ENCODE measurements around the gene RHBDF2.
A peak's percentile ranks its signal among the peaks of the same experiment; 100 is the strongest.
"Not testable (repeated sequence)": the region's sequence is repeated elsewhere in the genome, so short reads cannot be mapped to it uniquely, and the experiment has no call there.

The RHBDF2 gene

DNA sequence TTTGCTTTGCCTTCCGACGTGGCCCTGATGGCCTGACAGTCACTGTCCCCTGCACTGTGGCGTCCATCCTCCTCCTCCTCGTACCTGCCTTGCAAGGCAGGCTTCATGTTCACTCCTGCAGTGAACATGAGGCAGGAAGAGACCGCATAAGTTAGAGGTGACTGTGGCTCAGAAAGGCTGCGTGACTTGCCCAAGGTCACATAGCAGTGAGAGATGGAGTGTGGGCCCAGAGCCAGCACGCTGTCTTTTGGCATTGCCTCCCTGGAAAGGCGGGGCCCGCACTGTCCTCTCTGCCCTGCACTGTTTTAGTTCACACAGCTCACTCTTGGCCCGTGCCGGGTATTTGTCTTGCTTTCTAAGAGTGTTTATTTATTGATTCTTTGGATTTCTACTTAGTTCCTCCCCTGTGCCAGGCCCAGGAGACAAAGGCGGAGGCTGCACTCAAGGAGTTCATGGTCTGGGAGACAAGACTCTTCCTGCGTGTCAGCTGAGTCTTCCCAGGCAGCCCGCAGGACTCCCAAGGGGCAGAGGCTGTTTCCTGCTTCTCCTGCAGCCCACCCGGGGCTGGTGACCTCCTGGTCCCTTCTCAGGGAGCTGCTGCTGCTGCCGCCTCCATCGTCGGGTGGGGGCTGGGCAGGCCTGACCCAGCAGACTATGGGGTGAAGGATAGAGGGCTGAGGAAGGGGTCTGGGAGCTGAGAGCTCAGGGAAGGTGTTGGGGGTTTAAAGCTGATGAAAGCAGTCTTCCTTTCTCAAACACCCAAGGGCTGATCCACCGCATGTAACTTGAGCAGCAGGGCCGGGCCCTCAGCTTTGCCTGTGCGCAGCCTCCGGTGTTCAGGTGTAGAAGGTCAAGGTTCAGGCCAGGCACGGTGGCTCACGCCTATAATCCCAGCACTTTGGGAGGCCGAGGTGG, 23.6 kb upstream of the RHBDF2 start:
- no peak for DNase-seq (ENCODE audit: low read depth)

DNA sequence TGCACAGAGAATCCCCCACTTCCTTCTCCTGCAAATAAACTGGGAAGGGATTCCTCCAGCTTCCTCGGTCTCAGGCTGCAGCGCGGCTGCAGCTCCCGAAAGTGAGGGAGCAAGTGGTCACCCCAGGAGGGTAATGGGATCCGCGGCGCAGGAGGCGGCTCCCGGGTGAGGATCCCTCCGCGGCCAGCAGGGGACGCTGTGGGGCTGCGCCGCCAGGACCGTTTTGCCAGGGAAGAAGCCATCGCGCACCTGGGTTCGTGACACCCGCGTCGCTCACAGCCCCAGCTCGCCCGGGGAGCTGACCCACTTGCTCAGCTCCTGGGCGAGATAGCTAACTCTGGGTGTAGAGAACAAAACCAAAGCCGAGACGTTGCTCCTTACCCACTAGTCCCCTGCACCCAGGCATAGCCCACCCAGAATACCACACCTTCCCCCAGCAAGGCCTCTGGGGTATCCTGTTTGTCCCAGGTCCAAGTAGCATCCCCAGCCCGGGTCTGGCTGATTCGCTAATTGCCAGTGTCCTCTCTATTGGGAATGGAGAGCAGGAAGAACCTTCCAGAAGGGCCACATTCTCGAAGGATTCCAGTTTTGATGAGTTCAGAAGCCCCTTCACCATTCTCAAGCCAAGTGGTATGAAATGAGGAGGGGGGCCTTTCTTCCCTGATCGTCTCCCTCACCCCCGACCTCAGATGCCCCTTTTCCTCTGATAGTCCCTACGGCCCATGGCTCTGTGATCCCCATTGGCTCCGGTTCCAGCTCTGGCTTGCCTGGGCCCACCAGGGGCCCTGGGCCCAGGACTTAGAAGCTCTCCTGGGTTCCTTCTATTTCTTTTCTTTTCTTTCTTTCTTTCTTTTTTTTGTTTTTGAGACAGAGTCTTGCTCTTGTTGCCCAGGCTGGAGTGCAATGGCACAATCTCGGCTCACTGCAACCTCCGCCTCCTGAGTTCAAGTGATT, 22.1 kb upstream of the RHBDF2 start:
- peak; percentile 66 for DNase-seq (ENCODE audit: low read depth)

DNA sequence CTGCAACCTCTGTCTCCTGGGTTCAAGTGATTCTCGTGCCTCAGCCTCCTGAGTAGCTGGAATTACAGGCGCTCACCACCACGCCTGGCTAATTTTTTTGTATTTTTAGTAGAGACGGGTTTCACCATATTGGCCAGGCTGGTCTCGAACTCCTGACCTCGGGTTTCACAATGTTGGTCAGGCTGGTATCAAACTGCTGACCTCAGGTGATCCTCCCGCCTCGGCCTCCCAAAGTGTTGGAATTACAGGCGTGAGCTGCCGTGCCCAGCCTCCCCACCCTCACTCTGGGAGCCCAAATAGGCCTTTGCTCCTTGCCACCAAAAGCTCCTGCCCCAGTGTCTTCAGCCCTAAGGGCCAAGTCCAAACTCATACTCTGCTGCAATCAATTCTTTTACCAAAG, 20.5 kb upstream of the RHBDF2 start:
- not testable (repeated sequence) for DNase-seq (ENCODE audit: low read depth)

DNA sequence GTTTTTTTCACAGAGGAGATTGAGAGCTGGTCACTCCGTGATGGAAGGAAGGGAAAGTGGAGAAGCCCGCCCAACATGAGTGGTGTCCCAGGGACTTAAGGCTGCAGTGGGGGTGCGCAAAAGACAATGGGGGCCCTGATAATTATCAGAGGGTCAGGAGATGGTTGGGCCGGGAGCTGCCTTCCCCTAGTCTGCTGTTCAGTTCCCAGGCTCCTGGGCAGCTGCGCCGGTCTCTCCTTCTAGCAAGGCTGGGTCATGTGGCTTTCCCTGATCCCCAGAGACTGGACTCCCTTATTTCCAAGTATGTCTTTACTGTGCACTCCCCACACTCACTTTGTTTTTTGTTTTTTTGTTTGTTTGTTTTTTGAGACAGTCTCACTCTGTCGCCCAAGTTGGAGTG, 20.0 kb upstream of the RHBDF2 start:
- no peak for DNase-seq (ENCODE audit: low read depth)

DNA sequence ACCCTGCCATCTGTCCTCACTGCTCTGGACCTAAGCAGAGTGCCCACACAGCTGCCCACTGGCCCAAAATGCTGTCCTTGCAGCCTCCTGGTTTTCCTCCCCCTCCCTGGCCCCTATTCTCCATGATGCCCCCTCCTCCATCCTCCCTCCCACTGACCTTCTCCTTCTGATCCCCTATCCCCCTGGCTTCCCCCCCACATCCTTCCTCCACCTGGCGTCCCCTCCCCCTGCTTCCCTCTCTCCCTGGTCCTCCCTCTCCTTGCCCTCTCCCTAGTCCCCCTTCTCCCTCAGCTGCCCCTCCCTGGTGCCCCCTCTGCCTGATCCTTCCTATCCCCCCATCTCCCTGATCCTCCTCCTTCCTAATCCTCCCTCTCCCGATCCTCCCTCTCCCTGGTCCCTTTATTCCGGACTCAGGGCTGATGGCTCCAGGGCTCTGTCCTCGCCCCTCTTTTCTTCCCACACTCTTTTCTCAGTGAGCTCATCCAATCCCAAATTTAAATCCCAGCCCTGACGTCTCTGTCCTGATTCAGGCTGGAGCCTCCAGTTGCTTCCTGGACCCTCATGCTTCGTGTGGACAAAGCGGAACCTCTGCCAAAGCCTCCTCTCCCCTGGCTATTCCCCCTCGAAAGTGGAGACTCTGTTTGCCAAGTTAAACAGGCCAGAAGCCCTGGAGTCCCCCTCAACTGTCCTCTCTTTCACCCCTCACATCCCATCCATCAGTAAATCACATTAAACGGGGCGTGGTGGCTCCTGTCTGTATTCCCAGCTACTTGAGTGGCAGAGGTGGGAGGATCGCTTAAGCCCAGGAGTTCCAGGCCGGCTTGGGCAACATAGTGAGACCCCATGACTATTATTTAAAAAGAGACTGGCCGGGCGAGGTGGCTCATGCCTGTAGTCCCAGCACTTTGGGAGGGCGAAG, 18.1 kb upstream of the RHBDF2 start:
- no peak for DNase-seq (ENCODE audit: low read depth)

DNA sequence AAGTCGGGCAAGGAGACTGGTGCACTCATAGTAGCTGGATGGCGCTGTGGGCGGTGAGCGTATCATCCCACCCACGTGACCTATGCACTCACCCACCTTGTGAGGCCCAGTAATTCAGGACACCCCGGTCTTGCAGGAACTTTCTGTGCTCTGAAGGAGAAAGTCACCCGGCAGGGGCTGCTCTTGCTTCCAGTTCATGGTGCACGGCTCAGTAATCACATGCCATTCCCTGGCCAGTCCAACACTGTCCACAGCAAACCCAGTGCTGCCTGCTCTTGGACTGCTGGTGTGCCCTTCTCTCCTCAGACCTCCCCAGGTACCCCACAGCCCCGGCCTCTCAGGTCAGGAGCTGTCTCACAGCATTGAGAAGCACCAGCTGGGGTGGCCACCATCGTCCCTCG, 16.4 kb upstream of the RHBDF2 start:
- DNase-seq (ENCODE audit: low read depth) = no peak

DNA sequence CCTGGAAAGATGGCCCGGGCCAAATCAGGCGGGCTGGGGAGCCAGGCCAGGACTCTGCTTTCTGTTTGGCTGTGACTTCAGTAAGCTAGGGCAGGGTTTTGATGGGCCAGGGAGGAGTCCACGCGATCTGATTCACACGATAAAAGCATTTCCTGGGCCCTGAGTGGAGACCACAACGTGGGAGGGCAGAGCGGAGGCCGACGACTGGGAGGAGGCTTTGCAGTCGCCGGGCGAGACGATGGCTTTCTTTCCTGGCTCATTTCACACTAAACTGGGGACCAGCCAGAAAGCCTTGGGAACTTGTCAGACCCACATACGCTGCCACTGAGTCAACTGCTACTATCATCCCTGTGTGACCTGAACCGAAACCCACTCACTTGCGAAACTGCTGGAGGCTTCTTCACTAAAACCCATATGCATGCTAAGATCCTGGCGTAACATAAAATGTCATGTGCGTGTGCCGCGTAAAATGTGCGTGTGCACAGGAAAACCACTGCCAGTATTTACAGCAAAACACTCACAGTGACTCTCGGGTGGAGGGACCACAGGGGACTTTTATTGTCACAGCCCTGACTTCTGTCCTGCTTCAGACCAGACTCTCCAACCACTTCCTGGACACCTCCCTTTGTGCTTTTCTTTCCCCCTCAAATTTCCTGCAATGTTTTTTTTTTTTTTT, 14.2 kb upstream of the RHBDF2 start:
- DNase-seq (ENCODE audit: low read depth) = peak; percentile 56

DNA sequence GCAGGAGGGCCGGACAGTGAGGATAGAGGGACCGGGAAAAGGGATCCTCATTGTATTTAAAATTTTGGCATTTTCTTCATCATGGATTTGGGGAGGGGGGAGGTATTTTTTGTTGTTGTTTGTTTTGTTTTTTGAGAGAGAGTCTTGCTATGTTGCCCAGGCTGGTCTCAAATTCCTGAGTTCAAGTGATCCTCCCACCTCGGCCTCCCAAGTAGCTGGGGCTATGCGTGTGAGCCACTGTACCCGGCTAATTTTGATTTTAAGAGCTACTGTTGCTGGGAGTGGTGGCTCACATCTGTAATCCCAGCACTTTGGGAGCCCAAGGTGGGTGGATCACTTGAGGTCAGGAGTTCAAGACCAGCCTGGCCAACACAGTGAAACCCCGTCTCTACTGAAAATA, 13.1 kb upstream of the RHBDF2 start:
- DNase-seq (ENCODE audit: low read depth) = not testable (repeated sequence)

DNA sequence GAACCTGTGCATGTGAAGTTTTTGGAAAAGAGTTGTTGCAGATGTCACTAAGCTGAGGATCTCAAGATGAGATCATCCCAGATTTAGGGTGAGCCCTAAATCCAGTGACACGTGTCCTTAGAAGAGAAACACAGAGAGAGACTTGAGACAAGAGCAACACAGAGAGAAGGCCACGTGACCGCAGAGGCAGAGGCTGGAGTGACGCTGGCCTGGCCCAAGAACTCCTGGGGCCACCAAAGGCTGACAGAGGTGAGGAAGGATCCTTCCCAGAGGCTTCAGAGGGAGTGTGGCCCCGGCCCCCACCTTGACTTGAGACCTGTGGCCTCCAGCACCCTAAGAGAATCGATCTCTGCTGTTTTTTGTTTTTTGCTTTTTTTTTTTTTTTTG, 12.1 kb upstream of the RHBDF2 start:
- DNase-seq (ENCODE audit: low read depth) = no peak

DNA sequence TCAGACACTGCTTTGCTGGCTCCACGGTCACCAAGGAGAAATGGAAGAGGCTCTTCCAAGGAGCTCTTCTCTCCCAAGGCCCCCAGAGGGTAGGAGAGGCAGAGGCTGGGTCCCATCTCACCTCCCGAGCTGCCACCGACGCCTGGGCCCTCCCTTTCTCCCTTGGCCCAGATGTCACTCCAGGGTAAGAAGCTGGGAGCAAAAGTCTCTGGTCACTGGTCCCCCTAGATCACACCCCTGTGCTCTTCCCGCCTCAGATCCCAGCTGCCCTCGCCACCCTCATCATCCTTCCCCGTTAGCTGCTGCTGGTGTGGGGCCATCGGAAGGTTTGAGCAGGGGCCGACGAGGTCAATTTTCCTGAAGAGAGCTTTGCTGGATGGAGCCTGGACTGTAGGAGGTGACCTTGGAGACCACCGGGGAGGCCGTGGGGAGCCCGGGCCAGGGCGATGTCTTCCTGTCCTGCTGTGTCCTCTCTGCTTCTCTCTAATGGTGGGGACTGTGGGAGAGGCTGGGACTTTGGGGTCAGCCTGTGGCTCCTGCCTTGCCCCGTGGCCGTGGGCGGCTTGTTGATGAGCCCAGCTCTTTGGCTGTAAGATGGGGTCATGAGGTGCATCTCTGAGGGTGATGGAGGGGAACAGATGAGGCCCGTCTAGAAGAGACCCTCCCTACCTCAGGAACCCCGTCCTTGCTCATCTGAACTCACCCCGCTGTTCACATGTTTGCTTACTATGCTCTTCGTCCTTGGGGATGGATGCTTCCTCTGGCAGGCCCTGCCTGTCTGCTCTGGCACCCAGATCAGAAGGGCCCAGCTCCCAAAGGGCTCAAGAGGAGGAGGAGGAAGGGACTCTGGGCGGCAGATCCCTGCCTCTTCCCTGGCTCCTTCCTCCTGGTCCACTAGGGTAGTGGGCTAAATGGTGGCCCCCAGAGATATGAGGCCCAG, 11.4 kb upstream of the RHBDF2 start:
- no peak for DNase-seq (ENCODE audit: low read depth)

DNA sequence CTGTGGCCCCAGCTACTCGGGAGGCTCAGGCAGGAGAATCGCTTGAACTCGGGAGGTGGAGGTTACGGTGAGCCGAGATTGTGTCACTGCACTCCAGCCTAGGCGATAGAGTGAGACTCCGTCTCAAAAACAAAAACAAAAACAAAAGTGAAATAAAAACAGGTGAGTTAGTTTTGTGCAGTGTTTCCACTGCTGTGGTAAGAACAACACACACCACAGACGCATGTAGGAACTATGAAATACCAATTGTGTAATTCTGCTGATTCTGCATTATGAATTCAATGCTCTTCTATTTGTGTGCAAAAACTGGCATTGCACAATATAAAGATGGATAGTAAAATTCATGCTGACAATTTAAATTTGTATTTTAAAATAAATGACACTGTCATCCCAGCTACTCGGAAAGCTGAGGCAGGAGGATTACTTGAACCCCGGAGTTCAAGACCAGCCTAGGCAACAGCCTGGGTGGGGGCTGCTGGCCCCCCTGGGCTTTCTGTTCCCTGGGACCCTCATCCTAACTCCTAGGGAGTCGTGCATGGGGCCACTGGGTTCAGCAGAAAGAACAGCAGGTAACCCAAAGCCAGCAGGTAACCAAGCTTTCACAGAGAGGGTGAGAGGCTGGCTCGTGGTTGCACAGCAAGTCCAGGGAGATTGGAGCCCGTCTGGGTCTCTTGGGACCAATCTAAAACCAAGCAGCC, 10.6 kb upstream of the RHBDF2 start:
- DNase-seq (ENCODE audit: low read depth) = no peak

DNA sequence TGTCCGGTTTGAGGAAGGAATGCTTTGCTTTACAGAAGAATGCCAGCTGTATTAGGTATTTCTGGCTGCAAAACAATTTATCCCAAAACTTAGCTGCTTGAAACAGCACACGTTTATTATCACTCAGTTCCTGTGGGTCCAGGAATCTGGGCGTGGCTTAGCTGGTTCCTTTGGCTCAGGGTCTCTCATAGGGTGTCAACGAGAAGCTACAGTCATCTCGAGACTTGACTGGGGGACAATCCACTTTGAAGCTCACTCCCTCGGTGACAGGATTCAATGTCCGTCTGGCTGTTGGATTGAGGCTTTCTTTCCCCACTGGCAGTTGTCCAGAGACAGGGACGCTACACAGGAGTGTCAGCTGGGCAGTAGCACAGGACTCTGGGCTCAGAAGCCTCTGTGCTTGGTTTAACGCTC, 9.6 kb upstream of the RHBDF2 start:
- no peak for DNase-seq (ENCODE audit: low read depth)

DNA sequence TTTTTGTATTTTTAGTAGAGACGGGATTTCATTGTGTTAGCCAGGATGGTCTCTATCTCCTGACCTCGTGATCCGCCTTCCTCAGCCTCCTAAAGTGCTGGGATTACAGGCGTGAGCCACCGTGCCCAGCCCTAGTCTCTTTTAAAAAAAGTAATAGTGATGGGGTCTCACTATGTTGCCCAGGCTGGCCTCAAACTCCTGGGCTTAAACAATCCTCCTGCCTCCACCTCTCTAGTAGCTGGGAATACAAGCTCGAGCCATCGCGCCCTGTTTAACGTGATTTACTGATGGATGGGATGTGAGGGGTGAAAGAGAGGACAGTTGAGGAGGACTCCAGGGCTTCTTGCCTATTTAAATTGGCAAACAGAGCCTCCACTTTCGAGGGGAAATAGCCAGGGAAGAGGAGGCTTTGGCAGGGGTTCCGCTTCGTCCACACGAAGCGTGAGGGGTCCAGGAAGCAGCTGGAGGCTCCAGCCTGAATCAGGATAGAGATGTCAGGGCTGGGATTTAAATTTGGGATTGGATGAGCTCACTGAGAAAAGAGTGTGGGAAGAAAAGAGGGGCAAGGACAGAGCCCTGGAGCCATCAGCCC, 7.3 kb upstream of the RHBDF2 start:
- not testable (repeated sequence) for DNase-seq (ENCODE audit: low read depth)

DNA sequence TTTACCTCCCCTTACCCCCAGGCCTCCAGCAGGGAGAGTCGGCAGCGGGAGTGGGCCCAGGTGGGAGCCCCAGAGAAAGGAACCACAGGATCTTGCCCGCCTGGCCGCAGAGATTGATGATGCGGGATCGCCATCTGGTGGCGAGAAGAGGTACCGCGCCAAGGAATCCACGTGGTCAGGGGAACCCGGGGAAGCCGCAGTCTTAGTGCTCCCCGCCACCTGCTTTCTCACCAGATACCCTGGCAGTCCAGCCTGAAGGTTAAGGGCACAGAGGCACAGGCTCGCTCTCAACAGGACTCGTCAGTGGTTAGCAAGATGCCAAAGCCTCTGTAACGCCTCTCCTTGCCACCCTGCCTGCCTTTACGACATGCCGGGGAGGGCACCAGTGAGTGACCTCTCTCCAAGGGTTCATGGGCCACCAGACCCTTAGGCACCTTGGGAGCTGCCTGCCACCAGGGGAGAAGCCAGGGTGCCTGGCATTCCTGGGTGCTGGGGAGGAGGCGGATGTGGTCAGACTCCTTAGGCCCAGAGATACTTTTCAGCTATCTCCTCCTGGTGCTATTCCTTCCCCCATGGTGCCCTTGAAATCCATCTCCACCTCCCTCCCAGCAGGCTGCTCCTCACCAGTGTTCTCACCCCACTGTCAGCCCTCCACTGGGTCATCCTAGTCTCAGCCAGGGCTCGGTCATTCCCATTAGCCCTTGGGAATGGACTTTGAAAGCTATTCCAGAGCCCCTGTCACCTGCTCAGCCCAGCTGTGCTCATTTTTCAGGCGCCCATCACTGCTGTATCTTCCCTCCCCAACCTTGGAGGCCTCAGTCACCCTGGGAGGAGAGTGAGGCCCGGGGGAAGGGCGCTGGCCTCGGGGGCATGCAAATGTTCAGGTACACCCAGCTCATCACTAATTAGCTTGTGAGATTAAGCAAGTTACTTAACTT, 5.5 kb upstream of the RHBDF2 start:
- peak; percentile 79 for DNase-seq (ENCODE audit: low read depth)

DNA sequence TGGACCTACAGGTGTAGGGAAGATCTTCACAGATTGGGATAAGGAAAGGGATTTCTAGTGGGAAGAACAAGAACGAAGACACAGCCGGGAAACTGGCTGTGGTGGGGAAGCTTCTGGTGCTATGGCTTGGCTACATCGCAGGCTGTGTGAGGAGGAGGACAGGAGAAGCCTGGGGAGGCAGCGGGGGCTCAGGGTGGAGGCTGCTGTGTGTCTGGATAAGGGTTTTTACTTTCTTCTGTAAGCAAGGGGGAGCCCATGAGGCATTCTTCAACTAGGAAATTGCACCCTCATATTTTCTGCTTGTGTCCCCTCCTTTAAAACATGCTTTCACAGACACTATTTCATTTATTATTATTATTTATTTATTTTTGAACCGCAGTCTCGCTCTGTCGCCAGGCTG, 2.9 kb upstream of the RHBDF2 start:
- DNase-seq (ENCODE audit: low read depth) = no peak

DNA sequence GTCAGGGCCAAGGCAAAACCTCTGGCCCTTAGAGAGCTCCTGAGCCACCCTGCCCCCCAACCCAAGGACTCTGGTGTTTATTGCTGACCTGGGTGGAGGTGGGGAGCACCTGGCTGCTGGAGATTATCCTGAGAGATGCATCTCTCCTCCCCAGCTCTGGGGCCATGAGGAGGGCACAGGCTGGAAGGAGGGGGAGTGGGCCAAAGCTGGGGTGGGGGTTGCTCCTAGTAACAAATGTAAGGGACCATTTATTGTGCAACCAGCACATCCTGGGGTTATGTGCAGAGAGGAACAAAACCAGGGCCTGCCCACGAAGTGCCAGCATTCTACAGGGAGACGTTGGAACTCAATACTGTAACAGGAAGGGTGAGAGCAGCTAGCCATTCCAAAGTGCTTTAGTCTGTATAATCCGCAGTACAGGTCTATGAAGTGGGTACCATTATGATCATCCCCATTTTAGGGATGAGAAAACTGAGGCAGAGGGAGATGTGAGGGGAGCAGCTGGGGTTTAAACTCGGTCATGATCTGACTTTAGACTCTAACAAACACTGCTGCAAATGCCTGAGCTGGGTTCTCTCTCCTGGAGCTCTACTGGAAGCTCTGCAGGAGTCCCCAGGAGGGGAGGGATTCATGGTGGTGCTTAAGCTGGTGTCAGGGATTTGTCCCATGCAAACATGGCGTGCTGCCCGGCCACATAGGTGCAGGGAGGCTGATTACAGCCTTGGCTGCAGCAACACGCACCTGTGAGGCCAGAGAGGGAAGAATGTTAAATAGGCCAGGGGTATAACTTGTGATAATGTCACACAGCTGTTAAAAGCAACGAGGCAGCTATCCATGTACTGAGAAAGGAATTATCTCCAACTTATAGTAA, 1.4 kb upstream of the RHBDF2 start:
- no peak for DNase-seq (ENCODE audit: low read depth)

DNA sequence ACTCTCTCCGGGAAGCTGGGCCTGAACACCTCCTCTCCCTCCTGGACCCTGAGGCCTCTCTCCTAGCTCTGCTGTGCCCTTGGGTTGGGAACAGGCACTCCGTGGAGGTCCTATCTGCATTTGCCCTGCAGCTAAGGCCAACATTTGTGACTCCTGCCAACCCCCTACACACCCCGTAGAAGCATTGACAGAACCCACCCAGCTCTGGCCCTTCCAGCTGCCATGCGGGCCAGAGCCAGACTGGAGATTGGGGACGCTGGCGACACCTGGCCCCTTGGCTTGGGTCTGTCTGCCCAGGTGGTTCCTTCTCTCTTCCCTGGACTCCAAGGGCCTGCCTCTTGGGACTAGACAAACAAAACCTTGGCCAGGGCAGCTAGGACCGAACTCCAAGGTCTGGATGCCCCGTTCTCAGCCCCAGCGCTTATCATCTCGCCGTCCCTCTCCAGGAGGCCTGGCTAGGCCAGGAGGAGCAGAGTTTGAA, 644 bp upstream of the RHBDF2 start:
- no peak for DNase-seq (ENCODE audit: low read depth)

All from stimulated activated CD4-positive, alpha-beta T cell treated with anti-CD3 and anti-CD28 coated beads, Interleukin-2, amount 100 ng/mL, for 4 hours (primary cell).